Fibroblast of skin of right biceps (primary cell): ENCODE data around the gene NR3C2.
"Not testable (repeated sequence)": the region's sequence is repeated elsewhere in the genome, so short reads cannot be mapped to it uniquely, and the experiment has no call there.

Source experiments
- DNase-seq: peaks from one replicate; pipeline ENCODE4 v3.0.0-alpha.2; 2013

Gene NR3C2

GRCh38 chr4:148095346-148095923 is 346.8 kb downstream of the NR3C2 start:
- no peak for DNase-seq

GRCh38 chr4:148094149-148094548 is 348.1 kb downstream of the NR3C2 start:
- no peak for DNase-seq

- DNase-seq: no peak
These were observed 349.1 kb downstream of the NR3C2 start for GRCh38 chr4:148093065-148093464.

GRCh38 chr4:148092316-148093014 is 349.7 kb downstream of the NR3C2 start:
- DNase-seq: no peak

- DNase-seq: no peak
These were observed 350.3 kb downstream of the NR3C2 start for GRCh38 chr4:148091896-148092295.

GRCh38 chr4:148090503-148091476 is 351.4 kb downstream of the NR3C2 start:
- DNase-seq: no peak

- DNase-seq: no peak
These were observed 352.2 kb downstream of the NR3C2 start for GRCh38 chr4:148090029-148090428.

GRCh38 chr4:148089624-148090023 is 352.6 kb downstream of the NR3C2 start:
- DNase-seq: no peak

GRCh38 chr4:148083073-148083472 is 359.1 kb downstream of the NR3C2 start:
- DNase-seq: not testable (repeated sequence)

- DNase-seq: no peak
These were observed 360.5 kb downstream of the NR3C2 start for GRCh38 chr4:148081745-148082144.

- DNase-seq: no peak
These were observed 360.9 kb downstream of the NR3C2 start for GRCh38 chr4:148081267-148081666.

- peak; percentile 10 for DNase-seq
These were observed 362.3 kb downstream of the NR3C2 start for GRCh38 chr4:148079961-148080360.

- peak; percentile 57 for DNase-seq
These were observed 364.2 kb downstream of the NR3C2 start for GRCh38 chr4:148078061-148078460.

GRCh38 chr4:148077581-148077980 is 364.6 kb downstream of the NR3C2 start:
- no peak for DNase-seq

- DNase-seq: peak; percentile 29
These were observed 365.2 kb downstream of the NR3C2 start for GRCh38 chr4:148076964-148077363.

- no peak for DNase-seq
These were observed 366.8 kb downstream of the NR3C2 start for GRCh38 chr4:148075438-148075837.

- no peak for DNase-seq
These were observed 367.8 kb downstream of the NR3C2 start for GRCh38 chr4:148074462-148074861.

GRCh38 chr4:148073349-148073748 is 368.9 kb downstream of the NR3C2 start:
- DNase-seq: no peak

GRCh38 chr4:148072789-148073188 is 369.4 kb downstream of the NR3C2 start:
- DNase-seq: no peak

- no peak for DNase-seq
These were observed 371.2 kb downstream of the NR3C2 start for GRCh38 chr4:148071009-148071408.

- DNase-seq: no peak
These were observed 372.4 kb downstream of the NR3C2 start for GRCh38 chr4:148069895-148070178.

- no peak for DNase-seq
These were observed 372.9 kb downstream of the NR3C2 start for GRCh38 chr4:148069086-148069894.
